ENCODE results near the gene HOXA7. TPM values are rescaled to one million over a fixed set of nuclear protein-coding genes. Genes with fewer than 3 reads are reported as not detected.

The HOXA7 gene
- total and polyA plus RNA-seq, 7 donors = 2.9 to 10.2 (median 6.2) TPM

GRCh38 chr7:27121684-27122076, 34.8 kb downstream of the HOXA7 start:
- Histone ChIP-seq H3K27me3 (ENCODE audit: insufficient read depth in 3 of 3, low read length in 2 of 3) (no peaks in the 10 kb centered on the region), H3K4me1 (peaks cover 34% of the 10 kb centered on the region), H3K27ac (no peak overlapping the region), H3K9me3 (no peaks in the 10 kb centered on the region), H3K36me3 (ENCODE audit: insufficient read depth in 1 of 2, low read depth in 1 of 2) (peaks cover 0 to 14% of the 10 kb centered on the region in 2 donors), H3K4me3 (peak overlapping the region; percentile 1)
- 70 to 88% (median 84%) methylated on average over 7 of the region's 7 CpGs for WGBS, 3 donors
- intact Hi-C loops (cut with DNase I) = no loop called here
- ATAC-seq (no peak), DNase-seq (no peak)
- TF ChIP-seq, protein P1, sequence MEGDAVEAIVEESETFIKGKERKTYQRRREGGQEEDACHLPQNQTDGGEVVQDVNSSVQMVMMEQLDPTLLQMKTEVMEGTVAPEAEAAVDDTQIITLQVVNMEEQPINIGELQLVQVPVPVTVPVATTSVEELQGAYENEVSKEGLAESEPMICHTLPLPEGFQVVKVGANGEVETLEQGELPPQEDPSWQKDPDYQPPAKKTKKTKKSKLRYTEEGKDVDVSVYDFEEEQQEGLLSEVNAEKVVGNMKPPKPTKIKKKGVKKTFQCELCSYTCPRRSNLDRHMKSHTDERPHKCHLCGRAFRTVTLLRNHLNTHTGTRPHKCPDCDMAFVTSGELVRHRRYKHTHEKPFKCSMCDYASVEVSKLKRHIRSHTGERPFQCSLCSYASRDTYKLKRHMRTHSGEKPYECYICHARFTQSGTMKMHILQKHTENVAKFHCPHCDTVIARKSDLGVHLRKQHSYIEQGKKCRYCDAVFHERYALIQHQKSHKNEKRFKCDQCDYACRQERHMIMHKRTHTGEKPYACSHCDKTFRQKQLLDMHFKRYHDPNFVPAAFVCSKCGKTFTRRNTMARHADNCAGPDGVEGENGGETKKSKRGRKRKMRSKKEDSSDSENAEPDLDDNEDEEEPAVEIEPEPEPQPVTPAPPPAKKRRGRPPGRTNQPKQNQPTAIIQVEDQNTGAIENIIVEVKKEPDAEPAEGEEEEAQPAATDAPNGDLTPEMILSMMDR (IDR thresholded peaks at IDR 0.05) = no peak

DNA sequence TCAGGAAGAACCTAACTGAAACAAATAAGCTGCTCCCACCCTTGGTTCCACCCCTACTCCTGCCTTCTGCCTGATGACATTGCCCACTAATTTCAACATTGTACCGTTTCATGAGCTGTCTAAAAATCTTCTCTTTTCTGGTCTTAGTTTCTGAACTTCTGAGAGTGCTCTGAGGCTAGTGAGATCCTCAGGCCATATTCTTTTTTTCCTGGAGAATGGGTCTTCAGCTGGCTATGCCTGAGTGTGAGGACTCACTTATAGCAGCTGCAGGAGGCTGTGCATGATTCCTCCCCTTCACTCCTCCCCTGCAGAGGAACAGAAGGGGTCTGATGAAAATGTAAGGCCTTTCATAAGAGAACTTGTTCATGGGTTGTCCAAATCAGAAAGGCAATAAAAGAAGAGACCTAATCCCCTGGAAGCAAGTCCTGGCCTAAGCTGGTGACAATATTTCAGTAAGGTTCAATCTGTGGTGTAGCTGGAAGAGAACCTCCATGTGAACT, 37.0 kb downstream of the HOXA7 start:
- H3K36me3 ChIP-seq (ENCODE audit: insufficient read depth in 1 of 2, low read depth in 1 of 2) = peaks cover 0 to 11% of the 10 kb centered on the region in 2 donors
- DNase-seq (no peak), ATAC-seq (no peak)
- no peaks in the 10 kb centered on the region for H3K9me3 ChIP-seq
- peaks cover 19% of the 10 kb centered on the region for H3K4me1 ChIP-seq
- 56 to 64% (median 57%) methylated on average over 1 of the region's 1 CpG for WGBS, 3 donors
- H3K4me3 ChIP-seq = no peak overlapping the region
- H3K27me3 ChIP-seq (ENCODE audit: insufficient read depth in 3 of 3, low read length in 2 of 3) = no peaks in the 10 kb centered on the region
- intact Hi-C loops (cut with DNase I) = no loop called here
- peak overlapping the region; percentile 64 for H3K27ac ChIP-seq
- TF ChIP-seq, protein P1 (IDR thresholded peaks at IDR 0.05) = no peak

DNA sequence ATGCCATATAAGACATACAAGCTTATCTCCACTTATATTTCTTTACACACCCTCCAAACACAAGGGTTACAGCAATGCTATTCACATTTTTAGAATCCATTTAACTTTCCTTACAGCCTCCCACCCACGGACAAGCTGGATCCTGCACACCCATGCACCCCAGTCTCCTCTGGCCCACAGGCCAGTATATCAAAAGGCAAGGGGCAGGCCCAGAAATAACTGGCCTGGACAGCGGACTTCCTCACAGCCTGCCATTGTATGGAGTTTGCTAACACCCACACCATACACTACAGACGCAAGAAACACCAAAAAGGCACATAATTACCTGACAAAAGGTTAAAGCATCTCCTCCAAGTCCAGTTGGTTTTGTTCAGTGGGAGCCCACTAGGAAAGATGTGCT, 37.9 kb downstream of the HOXA7 start:
- 59 to 72% (median 72%) methylated on average over 3 of the region's 3 CpGs for WGBS, 3 donors
- peaks cover 19% of the 10 kb centered on the region for H3K4me1 ChIP-seq
- intact Hi-C loops (cut with DNase I) = no loop called here
- peak overlapping the region; percentile 46 for H3K4me3 ChIP-seq
- no peak for DNase-seq
- H3K27me3 ChIP-seq (ENCODE audit: insufficient read depth in 3 of 3, low read length in 2 of 3) = no peaks in the 10 kb centered on the region
- no peaks in the 10 kb centered on the region for H3K9me3 ChIP-seq
- ATAC-seq = no peak
- peaks cover 0 to 11% of the 10 kb centered on the region in 2 donors for H3K36me3 ChIP-seq (ENCODE audit: insufficient read depth in 1 of 2, low read depth in 1 of 2)
- peak overlapping the region; percentile 64 for H3K27ac ChIP-seq
- TF ChIP-seq, protein P1 (IDR thresholded peaks at IDR 0.05) = no peak

DNA sequence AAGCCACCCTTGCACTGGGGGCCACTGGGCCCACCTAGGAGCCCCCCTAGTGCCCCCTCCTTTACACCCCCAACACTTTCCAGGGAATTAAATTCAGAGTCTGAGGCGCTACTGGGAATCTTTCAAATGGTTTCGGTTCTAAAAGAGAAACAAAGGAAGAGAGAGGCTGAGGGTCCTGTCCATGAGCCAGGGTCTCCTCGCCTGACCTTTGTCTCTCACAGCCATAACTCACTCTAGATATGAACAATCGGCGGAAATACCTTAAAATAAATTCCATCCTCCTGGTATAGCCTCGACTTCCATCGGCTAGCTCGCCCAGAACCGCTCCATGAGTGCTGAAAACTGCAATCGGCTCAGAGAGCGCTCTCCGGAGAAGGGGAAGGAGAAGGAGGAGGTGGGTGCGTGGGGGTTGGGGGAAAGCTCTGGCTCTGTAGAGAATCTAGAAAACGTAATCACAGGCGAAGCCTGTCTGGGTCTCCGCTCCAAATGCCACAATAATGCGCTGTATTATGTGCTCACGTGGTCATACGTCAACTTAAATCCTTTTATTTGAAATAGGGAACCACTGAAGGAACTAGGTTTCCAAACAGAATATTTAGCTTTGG, 38.5 kb downstream of the HOXA7 start:
- Histone ChIP-seq H3K9me3 (no peaks in the 10 kb centered on the region), H3K36me3 (ENCODE audit: insufficient read depth in 1 of 2, low read depth in 1 of 2) (peaks cover 0 to 11% of the 10 kb centered on the region in 2 donors), H3K27ac (peak overlapping the region; percentile 64), H3K4me1 (peaks cover 22% of the 10 kb centered on the region), H3K27me3 (ENCODE audit: insufficient read depth in 3 of 3, low read length in 2 of 3) (no peaks in the 10 kb centered on the region), H3K4me3 (peak overlapping the region; percentile 46)
- TF ChIP-seq, protein P1 (IDR thresholded peaks at IDR 0.05) = no peak
- WGBS, 3 donors = 60 to 76% (median 75%) methylated on average over 19 of the region's 19 CpGs
- intact Hi-C loops (cut with DNase I) = no loop called here
- DNase-seq (no peak), ATAC-seq (no peak)
